Measurements from ENCODE around the gene B4GALNT2. TPM values are rescaled to one million over a fixed set of nuclear protein-coding genes. Genes with fewer than 3 reads are reported as not detected.
"Not testable (repeated sequence)": the region's sequence is repeated elsewhere in the genome, so short reads cannot be mapped to it uniquely, and the experiment has no call there.

B4GALNT2 gene
- total RNA-seq, 1 donor from 2014 or later, result not detected

GRCh38 chr17:49156256-49156655, 23.7 kb downstream of the B4GALNT2 start:
- TF ChIP-seq CTCF (IDR thresholded peaks at IDR 0.05), result no peak
- no peak for DNase-seq (ENCODE audit: low spot score in 2 of 2)
- no peaks in the 10 kb centered on the region for H3K27me3 ChIP-seq

GRCh38 chr17:49157784-49158183, 25.2 kb downstream of the B4GALNT2 start:
- no peak for TF ChIP-seq CTCF (IDR thresholded peaks at IDR 0.05)
- Histone ChIP-seq H3K4me3 (no peak overlapping the region), H3K27ac (no peak overlapping the region), H3K9me3 (no peaks in the 10 kb centered on the region), H3K36me3 (no peaks in the 10 kb centered on the region), H3K4me1 (no peaks in the 10 kb centered on the region), H3K27me3 (no peaks in the 10 kb centered on the region)
- DNase-seq (ENCODE audit: low spot score in 2 of 2), result no peak
- intact Hi-C loops (cut with DNase I), result no loop called here

More at GRCh38 chr17:49156256-49156655, 23.7 kb downstream of the B4GALNT2 start:
- Histone ChIP-seq H3K27ac (no peak overlapping the region), H3K4me3 (no peak overlapping the region), H3K4me1 (no peaks in the 10 kb centered on the region), H3K36me3 (no peaks in the 10 kb centered on the region), H3K9me3 (no peaks in the 10 kb centered on the region)
- intact Hi-C loops (cut with DNase I), result no loop called here

GRCh38 chr17:49162866-49163265, 30.3 kb downstream of the B4GALNT2 start:
- no peak for DNase-seq (ENCODE audit: low spot score in 2 of 2)
- H3K27me3 ChIP-seq, result no peaks in the 10 kb centered on the region

GRCh38 chr17:49165143-49165542, 32.6 kb downstream of the B4GALNT2 start:
- Histone ChIP-seq H3K27me3 (no peaks in the 10 kb centered on the region), H3K27ac (no peak overlapping the region)

More at GRCh38 chr17:49162866-49163265, 30.3 kb downstream of the B4GALNT2 start:
- H3K4me3 ChIP-seq, result no peak overlapping the region
- no peaks in the 10 kb centered on the region for H3K4me1 ChIP-seq
- TF ChIP-seq CTCF (IDR thresholded peaks at IDR 0.05), result no peak
- H3K27ac ChIP-seq, result no peak overlapping the region
- intact Hi-C loops (cut with DNase I), result no loop called here
- H3K9me3 ChIP-seq, result no peaks in the 10 kb centered on the region
- H3K36me3 ChIP-seq, result no peaks in the 10 kb centered on the region

GRCh38 chr17:49168706-49169105, 36.1 kb downstream of the B4GALNT2 start:
- Histone ChIP-seq H3K36me3 (no peaks in the 10 kb centered on the region), H3K9me3 (no peaks in the 10 kb centered on the region), H3K27me3 (no peaks in the 10 kb centered on the region), H3K27ac (no peak overlapping the region), H3K4me1 (no peaks in the 10 kb centered on the region), H3K4me3 (no peak overlapping the region)
- intact Hi-C loops (cut with DNase I), result no loop called here
- no peak for TF ChIP-seq CTCF (IDR thresholded peaks at IDR 0.05)
- no peak for DNase-seq (ENCODE audit: low spot score in 2 of 2)

More at GRCh38 chr17:49165143-49165542, 32.6 kb downstream of the B4GALNT2 start:
- Histone ChIP-seq H3K4me1 (no peaks in the 10 kb centered on the region), H3K9me3 (no peaks in the 10 kb centered on the region), H3K36me3 (no peaks in the 10 kb centered on the region), H3K4me3 (no peak overlapping the region)
- no peak for DNase-seq (ENCODE audit: low spot score in 2 of 2)
- intact Hi-C loops (cut with DNase I), result no loop called here
- no peak for TF ChIP-seq CTCF (IDR thresholded peaks at IDR 0.05)

GRCh38 chr17:49170216-49170615, 37.6 kb downstream of the B4GALNT2 start:
- Histone ChIP-seq H3K36me3 (no peaks in the 10 kb centered on the region), H3K27me3 (no peaks in the 10 kb centered on the region), H3K4me1 (no peaks in the 10 kb centered on the region), H3K4me3 (no peak overlapping the region), H3K27ac (no peak overlapping the region), H3K9me3 (peaks cover under 1% of the 10 kb centered on the region in 2 donors)
- no peak for TF ChIP-seq CTCF (IDR thresholded peaks at IDR 0.05)
- intact Hi-C loops (cut with DNase I), result no loop called here
- no peak for DNase-seq (ENCODE audit: low spot score in 2 of 2)

GRCh38 chr17:49170711-49171110, 38.1 kb downstream of the B4GALNT2 start:
- intact Hi-C loops (cut with DNase I); H3K27me3 ChIP-seq; H3K4me1 ChIP-seq; H3K9me3 ChIP-seq; H3K4me3 ChIP-seq; DNase-seq (ENCODE audit: low spot score in 2 of 2); H3K27ac ChIP-seq; H3K36me3 ChIP-seq: not testable (repeated sequence)

- DNase-seq (ENCODE audit: low spot score in 2 of 2); H3K27ac ChIP-seq; H3K36me3 ChIP-seq; H3K27me3 ChIP-seq; H3K4me1 ChIP-seq; intact Hi-C loops (cut with DNase I); H3K4me3 ChIP-seq: not testable (repeated sequence)
- H3K9me3 ChIP-seq, result peaks cover 15 to 21% of the 10 kb centered on the region in 2 donors
Measured at GRCh38 chr17:49175978-49176377, 43.4 kb downstream of the B4GALNT2 start.

Measured in ascending aorta (tissue), 2 donors.